WTC11 (cell line): ENCODE data around the gene NUP93. TPM values are rescaled to one million over a fixed set of nuclear protein-coding genes. Genes with fewer than 3 reads are reported as not detected.

ENCODE experiments used
- ATAC-seq: fragments of 200-7000 bp; cut with Tn5 transposase; 2 replicates; pipeline ENCODE4 v1.10.0; 2021; ENCODE audit warnings: mild to moderate bottlenecking, moderate library complexity
- CTCF ChIA-PET: fragments of 300-600 bp; sonication (Branson Sonifier 250); formaldehyde crosslinking; loops from one replicate; lab custom pipeline; 2021; ENCODE audit warnings: antibody characterized with exemption; lab: Charles Lee
- POLR2A ChIA-PET: fragments of 350-600 bp; sonication (Branson Sonifier 250); formaldehyde crosslinking; loops from one replicate; lab custom pipeline; 2021; ENCODE audit warnings: antibody characterized with exemption; lab: Charles Lee
- DNase-seq: peaks from one replicate; pipeline ENCODE4 v3.0.0; 2021; ENCODE audit warnings: low spot score
- H3K27ac Mint-ChIP-seq: 2 replicates; pipeline ENCODE4 v1.8.0; 2021; ENCODE audit warnings: mixed read lengths
- H3K27me3 Mint-ChIP-seq: 2 replicates; pipeline ENCODE4 v1.8.0; 2021; ENCODE audit warnings: low read depth, mild to moderate bottlenecking, moderate library complexity, mixed read lengths
- H3K36me3 Mint-ChIP-seq: 2 replicates; pipeline ENCODE4 v1.8.0; 2021; ENCODE audit warnings: mixed read lengths
- H3K4me1 Mint-ChIP-seq: 2 replicates; pipeline ENCODE4 v1.8.0; 2022; ENCODE audit warnings: mixed read lengths
- H3K4me3 Mint-ChIP-seq: 2 replicates; pipeline ENCODE4 v1.8.0; 2021; ENCODE audit warnings: mild to moderate bottlenecking, moderate library complexity, mixed read lengths
- H3K9me3 Mint-ChIP-seq: 2 replicates; pipeline ENCODE4 v1.8.0; 2021; ENCODE audit warnings: mixed read lengths
- ATF1 ChIP-seq: sonication (generic); formaldehyde crosslinking; IDR thresholded peaks from 2 replicates; pipeline ENCODE4 v1.8.1; 2023; ENCODE audit warnings: mild to moderate bottlenecking, moderate library complexity, missing genetic modification reagents
- ATF3 ChIP-seq: sonication (generic); formaldehyde crosslinking; conservative IDR thresholded peaks from 2 replicates; pipeline ENCODE4 v1.8.1; 2022; ENCODE audit warnings: mild to moderate bottlenecking, missing genetic modification reagents
- CBFB ChIP-seq: sonication (generic); formaldehyde crosslinking; IDR thresholded peaks from 2 replicates; pipeline ENCODE4 v1.8.1; 2022; ENCODE audit warnings: mild to moderate bottlenecking, low read depth, missing genetic modification reagents
- CTCF ChIP-seq: fragments of 200-600 bp; IDR thresholded peaks from 2 replicates; pipeline ENCODE4 v1.8.0; 2022; ENCODE audit warnings: antibody characterized with exemption
- E2F5 ChIP-seq: sonication (generic); formaldehyde crosslinking; IDR thresholded peaks from 2 replicates; pipeline ENCODE4 v1.8.1; 2022; ENCODE audit warnings: mild to moderate bottlenecking, moderate library complexity, missing genetic modification reagents
- ELF4 ChIP-seq: sonication (generic); formaldehyde crosslinking; IDR thresholded peaks from 2 replicates; pipeline ENCODE4 v1.8.1; 2022; ENCODE audit warnings: low read depth, mild to moderate bottlenecking, moderate library complexity, missing genetic modification reagents
- FOXJ3 ChIP-seq: sonication (generic); formaldehyde crosslinking; IDR thresholded peaks from 2 replicates; pipeline ENCODE4 v1.9.0; 2021; ENCODE audit warnings: missing genetic modification reagents, mild to moderate bottlenecking, borderline replicate concordance
- FOXP1 ChIP-seq: sonication (generic); formaldehyde crosslinking; IDR thresholded peaks from 2 replicates; pipeline ENCODE4 v1.8.0; 2022; ENCODE audit warnings: missing genetic modification reagents, mild to moderate bottlenecking, moderate library complexity, borderline replicate concordance
- GABPB1 ChIP-seq: sonication (generic); formaldehyde crosslinking; IDR thresholded peaks from 2 replicates; pipeline ENCODE4 v1.8.1; 2023; ENCODE audit warnings: mild to moderate bottlenecking, missing genetic modification reagents
- GTF2I ChIP-seq: fragments of 250-450 bp; sonication (Bioruptor Pico); conservative IDR thresholded peaks from 2 replicates; pipeline ENCODE4 v1.4.0; 2021; ENCODE audit warnings: mild to moderate bottlenecking
- HMGA2 ChIP-seq: fragments of 250-450 bp; sonication (Bioruptor Pico); IDR thresholded peaks from 2 replicates; pipeline ENCODE4 v1.4.0; 2021; ENCODE audit warnings: mild to moderate bottlenecking, moderate library complexity
- HMGXB4 ChIP-seq: sonication (generic); formaldehyde crosslinking; IDR thresholded peaks from 2 replicates; pipeline ENCODE4 v1.8.1; 2023; ENCODE audit warnings: mild to moderate bottlenecking, moderate library complexity, missing genetic modification reagents
- IRF1 ChIP-seq: sonication (generic); formaldehyde crosslinking; IDR thresholded peaks from 2 replicates; pipeline ENCODE4 v1.8.0; 2023; ENCODE audit warnings: missing genetic modification reagents
- MAX ChIP-seq: sonication (generic); formaldehyde crosslinking; IDR thresholded peaks from 2 replicates; pipeline ENCODE4 v1.8.0; 2022; ENCODE audit warnings: mild to moderate bottlenecking, missing genetic modification reagents
- NFATC4 ChIP-seq: fragments of 250-450 bp; sonication (Bioruptor Pico); IDR thresholded peaks from 2 replicates; pipeline ENCODE4 v1.9.0; 2021; ENCODE audit warnings: mild to moderate bottlenecking
- NFYB ChIP-seq: sonication (generic); formaldehyde crosslinking; conservative IDR thresholded peaks from 2 replicates; pipeline ENCODE4 v1.8.0; 2022; ENCODE audit warnings: low read depth, missing genetic modification reagents
- NR2C2 ChIP-seq: sonication (generic); formaldehyde crosslinking; IDR thresholded peaks from 2 replicates; pipeline ENCODE4 v1.8.0; 2022; ENCODE audit warnings: mild to moderate bottlenecking, missing genetic modification reagents
- NR3C1 ChIP-seq: sonication (generic); formaldehyde crosslinking; conservative IDR thresholded peaks from 2 replicates; pipeline ENCODE4 v1.8.1; 2023; ENCODE audit warnings: low read depth, mild to moderate bottlenecking, missing genetic modification reagents
- RORB ChIP-seq: fragments of 250-450 bp; sonication (Bioruptor Pico); IDR thresholded peaks from 2 replicates; pipeline ENCODE4 v1.9.0; 2021; ENCODE audit warnings: mild to moderate bottlenecking
- SMAD3 ChIP-seq: sonication (generic); formaldehyde crosslinking; IDR thresholded peaks from 2 replicates; pipeline ENCODE4 v1.8.0; 2022; ENCODE audit warnings: missing genetic modification reagents, mild to moderate bottlenecking, borderline replicate concordance
- SOX15 ChIP-seq: fragments of 250-450 bp; sonication (Bioruptor Pico); IDR thresholded peaks from 2 replicates; pipeline ENCODE4 v1.9.0; 2021; ENCODE audit warnings: mild to moderate bottlenecking
- USF1 ChIP-seq: sonication (generic); formaldehyde crosslinking; IDR thresholded peaks from 2 replicates; pipeline ENCODE4 v1.8.0; 2022; ENCODE audit warnings: mild to moderate bottlenecking, missing genetic modification reagents
- ZNF423 ChIP-seq: fragments of 250-450 bp; sonication (Bioruptor Pico); IDR thresholded peaks from 2 replicates; pipeline ENCODE4 v2.1.2; 2022; ENCODE audit warnings: mild to moderate bottlenecking, moderate library complexity
- ZNF512 ChIP-seq: sonication (generic); formaldehyde crosslinking; IDR thresholded peaks from 2 replicates; pipeline ENCODE4 v1.8.1; 2022; ENCODE audit warnings: missing genetic modification reagents, borderline replicate concordance
- ZSCAN18 ChIP-seq: fragments of 250-450 bp; sonication (Bioruptor Pico); IDR thresholded peaks from 2 replicates; pipeline ENCODE4 v2.1.2; 2022; ENCODE audit warnings: mild to moderate bottlenecking, moderate library complexity
- total RNA-seq: library from RNA; stranded (reverse); gene quantifications from 3 replicates; pipeline ENCODE4 v1.2.3, GENCODE V29; 2021

The NUP93 gene
- total RNA-seq, 1 experiment from 2014 or later = 185 TPM

- no peaks in the 10 kb centered on the region for H3K36me3 Mint-ChIP-seq
- H3K4me1 Mint-ChIP-seq = peaks cover 31% of the 10 kb centered on the region
- DNase-seq (no peak), ATAC-seq (no peak)
- H3K27ac Mint-ChIP-seq = peak overlapping the region; percentile 40
- no peak overlapping the region for H3K4me3 Mint-ChIP-seq
- ChIA-PET CTCF (no interaction called here), POLR2A (no interaction called here)
- H3K9me3 Mint-ChIP-seq = no peaks in the 10 kb centered on the region
- TF ChIP-seq FOXJ3 = no peak
- TF ChIP-seq HMGXB4 (CRISPR knock-in tag) = no peak
- no peak for TF ChIP-seq MAX (CRISPR knock-in tag)
- no peak for TF ChIP-seq ATF3 (CRISPR knock-in tag)
- TF ChIP-seq SMAD3 = no peak
- no peak for TF ChIP-seq ZNF423 (CRISPR knock-in tag)
- TF ChIP-seq USF1 (CRISPR knock-in tag) = no peak
- TF ChIP-seq GTF2I (CRISPR knock-in tag) = no peak
- TF ChIP-seq E2F5 = no peak
- TF ChIP-seq NR3C1 (CRISPR knock-in tag) = no peak
- TF ChIP-seq IRF1 = no peak
- TF ChIP-seq RORB = no peak
- no peaks in the 10 kb centered on the region for H3K27me3 Mint-ChIP-seq
These were observed 41.8 kb downstream of the NUP93 start for GRCh38 chr16:56771558-56772279.

- DNase-seq (no peak), ATAC-seq (no peak)
- no peak overlapping the region for H3K4me3 Mint-ChIP-seq
- no peaks in the 10 kb centered on the region for H3K27me3 Mint-ChIP-seq
- CTCF ChIA-PET = interaction anchor here (1.0 to 1.1 kb wide), 2 partner anchors 11 to 20 kb away, joined by 3 to 5 read pairs; no protein-coding TSS in a partner anchor
- H3K4me1 Mint-ChIP-seq = peaks cover 39% of the 10 kb centered on the region
- H3K27ac Mint-ChIP-seq = peak overlapping the region; percentile 78; the same call in 1 of the 2 replicates
- no peaks in the 10 kb centered on the region for H3K9me3 Mint-ChIP-seq
- POLR2A ChIA-PET = no interaction called here
- no peaks in the 10 kb centered on the region for H3K36me3 Mint-ChIP-seq
- TF ChIP-seq CTCF (no peak), GABPB1 (CRISPR knock-in tag) (no peak), NFATC4 (CRISPR knock-in tag) (no peak), ZNF512 (no peak), NFYB (no peak), FOXP1 (CRISPR knock-in tag) (no peak), HMGA2 (CRISPR knock-in tag) (no peak), SOX15 (CRISPR knock-in tag) (no peak), CBFB (CRISPR knock-in tag) (no peak), MAX (CRISPR knock-in tag) (no peak), ATF1 (CRISPR knock-in tag) (no peak), ZSCAN18 (CRISPR knock-in tag) (no peak), NR2C2 (no peak), ELF4 (CRISPR knock-in tag) (no peak)
These were observed 43.6 kb downstream of the NUP93 start for GRCh38 chr16:56773532-56773931.
